DND-41 (cell line): Measurements from ENCODE around the gene TTLL8.
"Not testable (repeated sequence)": the region's sequence is repeated elsewhere in the genome, so short reads cannot be mapped to it uniquely, and the experiment has no call there.

Source experiments
- ATAC-seq: fragments of 200-7000 bp; cut with Tn5 transposase; 3 replicates; pipeline ENCODE4 v1.9.1; 2021; ENCODE audit warnings: low read depth; ENCODE audit not compliant: insufficient read depth
- DNase-seq: peaks from one replicate; pipeline ENCODE4 v3.0.0-alpha.2; 2020
- H2AFZ ChIP-seq: 2 replicates; pipeline ENCODE4 v1.6.0; 2012; ENCODE audit warnings: low read depth, low read length
- H3K27ac ChIP-seq: 2 replicates; pipeline ENCODE4 v1.5.1; 2012; ENCODE audit warnings: low read length, inconsistent platforms
- H3K27me3 ChIP-seq: fragments of 200-600 bp; sonication (generic); 2 replicates; pipeline ENCODE4 v1.6.0; 2012; ENCODE audit warnings: low read length, mild to moderate bottlenecking, inconsistent platforms; ENCODE audit not compliant: insufficient read depth, poor library complexity
- H3K36me3 ChIP-seq: 2 replicates; pipeline ENCODE4 v1.5.1; 2012; ENCODE audit warnings: low read length, inconsistent platforms; ENCODE audit not compliant: insufficient read depth
- H3K4me1 ChIP-seq: 2 replicates; pipeline ENCODE4 v1.5.1; 2012; ENCODE audit warnings: mild to moderate bottlenecking, low read length; ENCODE audit not compliant: insufficient read depth
- H3K4me2 ChIP-seq: 2 replicates; pipeline ENCODE4 v1.6.0; 2012; ENCODE audit warnings: mild to moderate bottlenecking, moderate library complexity, low read length, inconsistent platforms; ENCODE audit not compliant: insufficient read depth
- H3K4me3 ChIP-seq, 2 experiments: fragments of 200-600 bp in 1 of 2; shearing (Covaris generic) in 1 of 2; 2 replicates each; pipeline ENCODE4 v1.5.1; 2012 to 2016; ENCODE audit warnings: inconsistent platforms in 2 of 2, low read length in 2 of 2, mild to moderate bottlenecking in 2 of 2, low read depth in 1 of 2, moderate library complexity in 1 of 2
- H3K79me2 ChIP-seq: 2 replicates; pipeline ENCODE4 v1.6.0; 2012; ENCODE audit warnings: low read length, inconsistent platforms; ENCODE audit not compliant: insufficient read depth
- H3K9ac ChIP-seq: 2 replicates; pipeline ENCODE4 v1.6.0; 2012; ENCODE audit warnings: low read depth, mild to moderate bottlenecking, inconsistent platforms, low read length, moderate library complexity
- H3K9me3 ChIP-seq: 2 replicates; pipeline ENCODE4 v1.5.1; 2012; ENCODE audit warnings: low read length, moderate library complexity, mild to moderate bottlenecking, inconsistent platforms; ENCODE audit not compliant: insufficient read depth, severe bottlenecking
- H4K20me1 ChIP-seq: 2 replicates; pipeline ENCODE4 v1.6.0; 2012; ENCODE audit warnings: low read length; ENCODE audit not compliant: insufficient read depth
- EZH2 ChIP-seq: IDR thresholded peaks from 3 replicates; pipeline ENCODE4 v1.6.1; 2012; ENCODE audit warnings: borderline replicate concordance, low read depth, mild to moderate bottlenecking, moderate library complexity, low read length, inconsistent platforms; ENCODE audit not compliant: severe bottlenecking
- TF ChIP-seq, protein P1 (sequence below): IDR thresholded peaks from 2 replicates; pipeline ENCODE4 v1.5.1; 2012; ENCODE audit warnings: borderline replicate concordance, low read length, moderate library complexity, mild to moderate bottlenecking; ENCODE audit not compliant: poor library complexity, severe bottlenecking; ENCODE audit errors: extremely low read depth

The TTLL8 gene

DNA sequence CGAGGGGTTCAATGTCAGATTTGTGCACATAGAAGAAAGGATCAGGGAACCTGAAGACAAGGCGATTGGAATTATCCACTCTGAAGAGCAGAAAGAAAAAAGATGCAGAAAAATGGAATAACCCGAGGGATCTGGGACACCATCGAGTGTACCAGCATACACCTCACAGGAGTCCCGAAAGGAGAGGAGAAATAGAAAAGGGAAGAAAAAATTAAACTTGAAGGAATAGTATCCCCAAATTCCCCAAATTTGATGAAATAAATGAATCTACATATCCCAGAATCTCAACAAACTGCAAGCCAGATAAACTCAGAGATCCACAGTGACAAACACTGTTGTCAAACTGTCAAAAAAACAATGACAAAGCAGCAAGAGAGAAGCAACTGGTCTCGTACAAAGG is 66.9 kb downstream of the TTLL8 start:
- DNase-seq, result no peak
- Histone ChIP-seq H3K79me2 (no peaks in the 10 kb centered on the region), H2AFZ (no peak overlapping the region), H3K27ac (no peak overlapping the region), H3K4me2 (no peak overlapping the region), H3K9ac (no peak overlapping the region), H3K36me3 (no peaks in the 10 kb centered on the region), H4K20me1 (peaks cover 5% of the 10 kb centered on the region; the same call in 1 of the 2 replicates), H3K9me3 (no peaks in the 10 kb centered on the region), H3K4me3 (no peak overlapping the region), H3K4me1 (no peaks in the 10 kb centered on the region), H3K27me3 (no peaks in the 10 kb centered on the region)
- no peak for ATAC-seq
- TF ChIP-seq, protein P1, sequence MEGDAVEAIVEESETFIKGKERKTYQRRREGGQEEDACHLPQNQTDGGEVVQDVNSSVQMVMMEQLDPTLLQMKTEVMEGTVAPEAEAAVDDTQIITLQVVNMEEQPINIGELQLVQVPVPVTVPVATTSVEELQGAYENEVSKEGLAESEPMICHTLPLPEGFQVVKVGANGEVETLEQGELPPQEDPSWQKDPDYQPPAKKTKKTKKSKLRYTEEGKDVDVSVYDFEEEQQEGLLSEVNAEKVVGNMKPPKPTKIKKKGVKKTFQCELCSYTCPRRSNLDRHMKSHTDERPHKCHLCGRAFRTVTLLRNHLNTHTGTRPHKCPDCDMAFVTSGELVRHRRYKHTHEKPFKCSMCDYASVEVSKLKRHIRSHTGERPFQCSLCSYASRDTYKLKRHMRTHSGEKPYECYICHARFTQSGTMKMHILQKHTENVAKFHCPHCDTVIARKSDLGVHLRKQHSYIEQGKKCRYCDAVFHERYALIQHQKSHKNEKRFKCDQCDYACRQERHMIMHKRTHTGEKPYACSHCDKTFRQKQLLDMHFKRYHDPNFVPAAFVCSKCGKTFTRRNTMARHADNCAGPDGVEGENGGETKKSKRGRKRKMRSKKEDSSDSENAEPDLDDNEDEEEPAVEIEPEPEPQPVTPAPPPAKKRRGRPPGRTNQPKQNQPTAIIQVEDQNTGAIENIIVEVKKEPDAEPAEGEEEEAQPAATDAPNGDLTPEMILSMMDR, result no peak
- no peak for TF ChIP-seq EZH2

DNA sequence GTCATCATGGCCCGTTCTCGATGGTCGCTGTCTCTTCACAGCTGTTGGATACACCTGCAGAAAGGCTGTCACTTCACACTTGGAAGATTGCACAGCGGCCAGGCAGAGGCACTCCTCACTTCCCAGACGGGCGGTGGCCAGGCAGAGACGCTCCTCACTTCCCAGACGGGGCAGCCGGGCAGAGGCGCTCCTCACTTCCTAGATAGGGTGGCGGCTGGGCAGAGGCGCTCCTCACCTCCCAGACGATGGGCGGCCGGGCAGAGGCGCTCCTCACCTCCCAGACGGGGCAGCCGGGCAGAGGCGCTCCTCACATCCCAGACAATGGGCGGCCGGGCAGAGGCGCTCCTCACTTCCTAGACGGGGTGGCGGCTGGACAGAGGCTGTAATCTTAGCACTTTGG is 68.3 kb downstream of the TTLL8 start:
- not testable (repeated sequence) for H3K79me2 ChIP-seq, ATAC-seq, H3K4me2 ChIP-seq, H3K36me3 ChIP-seq, H3K4me3 ChIP-seq, H2AFZ ChIP-seq, H3K27ac ChIP-seq, H3K9ac ChIP-seq, DNase-seq, H3K4me1 ChIP-seq, H4K20me1 ChIP-seq, H3K27me3 ChIP-seq, H3K9me3 ChIP-seq

DNA sequence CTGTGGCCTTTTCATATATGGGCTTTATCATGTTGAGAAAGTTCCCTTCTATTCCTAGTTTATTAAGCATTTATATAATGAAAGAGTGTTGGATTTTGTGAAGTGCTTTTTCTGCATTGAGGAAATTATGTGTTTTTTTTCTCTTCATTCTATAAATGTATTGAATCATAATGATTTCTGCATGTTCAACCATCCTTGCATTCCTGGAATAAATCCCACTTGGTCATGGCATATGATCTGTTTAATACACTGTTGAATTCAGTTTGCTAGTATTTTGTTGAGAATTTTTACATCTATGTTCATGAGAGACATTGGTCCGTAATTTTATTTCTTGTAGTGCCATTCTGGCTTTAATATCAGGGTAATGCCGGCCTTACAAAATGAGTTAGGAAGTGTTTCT is 71.8 kb downstream of the TTLL8 start:
- H3K27me3 ChIP-seq, result no peaks in the 10 kb centered on the region
- no peak overlapping the region for H3K4me3 ChIP-seq
- ATAC-seq, result no peak
- H3K9ac ChIP-seq, result no peak overlapping the region
- H3K4me1 ChIP-seq, result no peaks in the 10 kb centered on the region
- no peak overlapping the region for H3K4me2 ChIP-seq
- TF ChIP-seq, protein P1, result no peak
- TF ChIP-seq EZH2, result no peak
- no peaks in the 10 kb centered on the region for H4K20me1 ChIP-seq
- no peak for DNase-seq
- no peak overlapping the region for H2AFZ ChIP-seq
- no peaks in the 10 kb centered on the region for H3K9me3 ChIP-seq
- H3K79me2 ChIP-seq, result no peaks in the 10 kb centered on the region
- H3K27ac ChIP-seq, result no peak overlapping the region
- H3K36me3 ChIP-seq, result no peaks in the 10 kb centered on the region

DNA sequence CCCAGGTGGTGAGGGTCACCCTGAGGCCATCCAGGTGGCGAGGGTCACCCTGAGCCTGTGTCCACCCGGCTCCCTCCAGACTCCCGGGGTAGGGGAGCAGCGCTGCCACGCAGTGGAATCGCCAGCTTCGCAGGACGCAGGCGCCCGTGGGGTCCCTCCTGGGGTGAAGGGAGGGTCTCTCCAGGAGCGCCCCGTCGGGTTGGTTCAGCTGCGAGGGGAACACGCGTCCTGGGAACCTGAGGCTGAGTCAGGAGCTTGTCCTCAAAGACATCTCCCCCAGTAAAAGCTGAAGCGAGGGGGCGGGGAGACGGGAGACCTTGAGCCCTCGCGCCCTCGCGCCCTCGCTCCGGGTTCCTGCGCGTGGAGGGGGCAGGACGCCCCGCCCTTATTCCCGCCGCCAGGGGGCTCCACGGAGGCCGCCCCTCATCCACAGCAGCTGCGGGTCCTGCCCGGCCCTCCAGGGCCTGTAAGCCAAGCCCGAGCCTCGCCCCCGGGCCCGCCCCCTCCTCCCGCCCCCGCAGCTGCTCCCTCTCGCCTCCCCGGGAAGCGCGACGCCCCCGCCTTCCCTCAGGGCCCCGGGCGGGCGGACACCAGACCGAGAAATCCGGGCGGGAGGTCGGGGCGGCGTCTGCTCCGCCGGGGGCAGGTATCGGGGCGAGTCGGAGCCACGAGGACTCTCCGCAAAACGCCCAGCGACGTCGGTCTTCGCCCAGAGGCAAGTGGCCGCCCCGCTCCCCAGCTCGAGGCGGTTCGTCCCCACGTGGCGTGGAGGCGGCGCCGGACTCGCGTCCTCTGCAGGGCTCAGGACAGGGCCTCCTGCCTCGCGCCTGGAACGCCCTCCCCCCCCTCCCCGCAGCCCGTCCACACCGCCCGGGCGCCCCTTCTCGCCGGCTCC is 74.7 kb downstream of the TTLL8 start:
- DNase-seq (no peak), ATAC-seq (no peak)
- TF ChIP-seq, protein P1, result no peak
- TF ChIP-seq EZH2, result no peak
- Histone ChIP-seq H3K36me3 (no peaks in the 10 kb centered on the region), H3K4me2 (no peak overlapping the region), H3K9ac (no peak overlapping the region), H3K79me2 (no peaks in the 10 kb centered on the region), H3K27ac (no peak overlapping the region), H3K9me3 (no peaks in the 10 kb centered on the region), H3K27me3 (no peaks in the 10 kb centered on the region), H4K20me1 (no peaks in the 10 kb centered on the region), H3K4me1 (no peaks in the 10 kb centered on the region), H3K4me3 (no peak overlapping the region), H2AFZ (no peak overlapping the region)

DNA sequence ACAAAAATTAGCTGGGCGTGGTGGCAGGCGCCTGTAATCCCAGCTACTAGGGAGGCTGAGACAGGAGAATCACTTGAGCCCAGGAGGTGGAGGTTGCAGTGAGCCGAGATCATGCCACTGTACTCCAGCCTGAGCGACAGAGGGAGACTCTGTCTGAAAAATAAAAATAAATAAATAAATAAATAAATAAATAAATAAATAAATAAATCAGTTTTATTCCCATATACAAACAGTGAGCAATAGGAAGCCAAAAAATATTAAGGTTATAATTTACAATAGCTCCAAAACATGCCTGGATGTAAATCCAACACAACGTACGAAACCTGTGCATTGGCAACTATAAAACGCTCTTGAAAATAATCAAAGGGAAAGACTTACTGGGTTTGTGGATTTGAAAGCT is 76.3 kb downstream of the TTLL8 start:
- H3K4me1 ChIP-seq, H3K4me2 ChIP-seq, H3K36me3 ChIP-seq, H4K20me1 ChIP-seq, H2AFZ ChIP-seq, H3K9me3 ChIP-seq, DNase-seq, H3K27ac ChIP-seq, H3K27me3 ChIP-seq, H3K9ac ChIP-seq, H3K79me2 ChIP-seq, H3K4me3 ChIP-seq, ATAC-seq: not testable (repeated sequence)
